22Rv1 (cell line): ENCODE data around the gene AGBL1.

Experiments
- CTCF ChIP-seq: fragments of 450-650 bp; IDR thresholded peaks from 2 replicates; pipeline ENCODE4 v1.5.1; 2017; ENCODE audit warnings: mild to moderate bottlenecking
- ZFX ChIP-seq: fragments of 450-650 bp; IDR thresholded peaks from 2 replicates; pipeline ENCODE4 v1.6.1; 2017; ENCODE audit warnings: antibody characterized with exemption, borderline replicate concordance

- TF ChIP-seq CTCF (no peak), ZFX (no peak)
These were observed 269.9 kb downstream of the AGBL1 start for GRCh38 chr15:86349565-86349964.
